GM21717 (cell line): ENCODE measurements around the gene STK24.

Experiments used
- ATAC-seq: cut with Tn5 transposase; IDR thresholded peaks from one replicate; pipeline ENCODE4 v1.9.1; 2021; ENCODE audit warnings: mild to moderate bottlenecking, moderate library complexity; ENCODE audit not compliant: unreplicated experiment

STK24 gene

DNA sequence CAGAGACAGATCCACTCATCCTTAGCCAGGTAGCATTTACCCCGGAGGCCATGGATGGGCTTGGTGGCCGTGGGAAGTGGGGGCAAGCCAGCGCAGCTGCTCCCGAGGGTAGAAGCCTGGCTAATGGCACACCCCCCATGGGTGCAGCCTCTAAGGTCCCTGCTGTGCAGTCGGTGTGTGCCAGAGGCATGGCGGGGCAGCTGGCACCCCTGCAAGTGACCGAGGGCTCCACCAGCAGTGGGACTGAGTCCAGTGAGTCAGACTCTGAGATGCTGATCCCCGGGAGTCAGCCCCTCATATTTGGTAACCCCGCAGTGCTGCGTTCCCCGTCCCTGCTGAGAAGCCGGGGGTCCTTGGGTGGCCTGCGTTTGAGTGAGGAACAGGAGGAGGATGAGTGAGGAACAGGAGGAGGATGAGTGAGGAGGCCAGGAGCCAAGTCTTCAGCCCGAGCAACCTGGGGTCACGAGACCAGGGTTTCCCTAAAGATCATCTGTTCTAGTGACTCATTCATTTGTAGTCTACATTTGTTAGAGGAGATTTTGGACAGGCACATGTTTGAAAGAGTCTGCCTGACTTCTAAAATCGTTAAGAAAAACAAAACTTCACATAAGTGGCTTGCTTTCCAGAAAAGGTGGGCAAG lies 180.7 kb downstream of the STK24 start:
- ATAC-seq, result no peak
